BJ (cell line): ENCODE data around the gene PRXL2C. TPM values are rescaled to one million over a fixed set of nuclear protein-coding genes. Genes with fewer than 3 reads are reported as not detected.
"Not testable (repeated sequence)": the region's sequence is repeated elsewhere in the genome, so short reads cannot be mapped to it uniquely, and the experiment has no call there.

ENCODE experiments used
- CTCF ChIA-PET: fragments of 350-600 bp; formaldehyde crosslinking; extraction: SDS; loops from one replicate; lab custom pipeline; 2021; ENCODE audit warnings: antibody characterized with exemption, inconsistent platforms; lab: Yijun Ruan, JAX
- POLR2A ChIA-PET: fragments of 300-600 bp; sonication (Branson Sonifier 250); formaldehyde crosslinking; extraction: SDS; loops from one replicate; lab custom pipeline; 2021; ENCODE audit warnings: antibody characterized with exemption; lab: Charles Lee
- DNase-seq: peaks from one replicate; pipeline ENCODE4 v3.0.0-alpha.2; 2011; ENCODE audit warnings: low read depth
- H3K27me3 ChIP-seq: 2 replicates; pipeline ENCODE4 v1.6.0; 2011; ENCODE audit warnings: low read length; ENCODE audit not compliant: control insufficient read depth, insufficient read depth
- H3K36me3 ChIP-seq: 2 replicates; pipeline ENCODE4 v1.5.1; 2011; ENCODE audit warnings: low read length; ENCODE audit not compliant: control insufficient read depth, insufficient read depth
- H3K4me3 ChIP-seq: 2 replicates; pipeline ENCODE4 v1.5.1; 2011; ENCODE audit warnings: low read depth, mild to moderate bottlenecking, control low read depth, low read length
- CTCF ChIP-seq: IDR thresholded peaks from 2 replicates; pipeline ENCODE4 v1.5.1; 2011; ENCODE audit warnings: low read depth, mild to moderate bottlenecking, control low read depth, inconsistent platforms, low read length, moderate library complexity; ENCODE audit not compliant: insufficient read depth
- polyA plus RNA-seq: library from polyadenylated mRNA; depleted of rRNA; stranded (reverse); fragments of >200 nt; gene quantifications from 2 replicates; pipeline ENCODE4 v1.2.3, GENCODE V29; 2011

The PRXL2C gene
- polyA plus RNA-seq, 1 experiment: 10.6 TPM

- POLR2A ChIA-PET: interaction anchor here (0.5 kb wide), 1 partner anchor 340 kb away, joined by 6 read pairs; no protein-coding TSS in a partner anchor
- no peaks in the 10 kb centered on the region for H3K27me3 ChIP-seq
- no peak for DNase-seq
- no peaks in the 10 kb centered on the region for H3K36me3 ChIP-seq
- CTCF ChIA-PET: interaction anchor here (0.9 to 3.1 kb wide), 18 partner anchors 8 to 435 kb away, joined by 3 to 47 read pairs (median 5); partner anchors contain the start of gene PRXL2C
- TF ChIP-seq CTCF: no peak
- H3K4me3 ChIP-seq: no peak overlapping the region
These were observed 12.2 kb upstream of the PRXL2C start for GRCh38 chr9:96667363-96667728.

- not testable (repeated sequence) for DNase-seq, H3K27me3 ChIP-seq, H3K36me3 ChIP-seq, H3K4me3 ChIP-seq
- ChIA-PET POLR2A (interaction anchor here (0.5 kb wide), 1 partner anchor 340 kb away, joined by 6 read pairs; no protein-coding TSS in a partner anchor), CTCF (interaction anchor here (0.6 to 3.1 kb wide), 26 partner anchors 8 to 434 kb away, joined by 3 to 47 read pairs (median 4); partner anchors contain the start of genes HABP4 and PRXL2C)
- TF ChIP-seq CTCF: peak; percentile 73
These were observed 11.7 kb upstream of the PRXL2C start for GRCh38 chr9:96666653-96667362.

- no peaks in the 10 kb centered on the region for H3K36me3 ChIP-seq
- no peak for DNase-seq
- CTCF ChIA-PET: interaction anchor here (0.9 to 3.1 kb wide), 7 partner anchors 9 to 433 kb away, joined by 3 to 47 read pairs (median 4); no protein-coding TSS in a partner anchor
- no peak overlapping the region for H3K4me3 ChIP-seq
- POLR2A ChIA-PET: no interaction called here
- no peak for TF ChIP-seq CTCF
- no peaks in the 10 kb centered on the region for H3K27me3 ChIP-seq
These were observed 10.7 kb upstream of the PRXL2C start for GRCh38 chr9:96665789-96666188.

GRCh38 chr9:96663506-96664120, 8.5 kb upstream of the PRXL2C start:
- ChIA-PET CTCF (interaction anchor here (0.6 kb wide), 1 partner anchor 346 kb away, joined by 3 read pairs; no protein-coding TSS in a partner anchor), POLR2A (no interaction called here)
- H3K27me3 ChIP-seq: no peaks in the 10 kb centered on the region
- no peaks in the 10 kb centered on the region for H3K36me3 ChIP-seq
- DNase-seq: no peak
- no peak overlapping the region for H3K4me3 ChIP-seq
- no peak for TF ChIP-seq CTCF

GRCh38 chr9:96661711-96662110, 6.6 kb upstream of the PRXL2C start:
- Histone ChIP-seq H3K36me3 (no peaks in the 10 kb centered on the region), H3K4me3 (no peak overlapping the region), H3K27me3 (no peaks in the 10 kb centered on the region)
- ChIA-PET CTCF (no interaction called here), POLR2A (no interaction called here)
- no peak for TF ChIP-seq CTCF
- no peak for DNase-seq
